ENCODE measurements around the gene ZNF804B.

The ZNF804B gene

GRCh38 chr7:89001306-89001705 is 241.8 kb downstream of the ZNF804B start:
- DNase-seq, result no peak

DNA sequence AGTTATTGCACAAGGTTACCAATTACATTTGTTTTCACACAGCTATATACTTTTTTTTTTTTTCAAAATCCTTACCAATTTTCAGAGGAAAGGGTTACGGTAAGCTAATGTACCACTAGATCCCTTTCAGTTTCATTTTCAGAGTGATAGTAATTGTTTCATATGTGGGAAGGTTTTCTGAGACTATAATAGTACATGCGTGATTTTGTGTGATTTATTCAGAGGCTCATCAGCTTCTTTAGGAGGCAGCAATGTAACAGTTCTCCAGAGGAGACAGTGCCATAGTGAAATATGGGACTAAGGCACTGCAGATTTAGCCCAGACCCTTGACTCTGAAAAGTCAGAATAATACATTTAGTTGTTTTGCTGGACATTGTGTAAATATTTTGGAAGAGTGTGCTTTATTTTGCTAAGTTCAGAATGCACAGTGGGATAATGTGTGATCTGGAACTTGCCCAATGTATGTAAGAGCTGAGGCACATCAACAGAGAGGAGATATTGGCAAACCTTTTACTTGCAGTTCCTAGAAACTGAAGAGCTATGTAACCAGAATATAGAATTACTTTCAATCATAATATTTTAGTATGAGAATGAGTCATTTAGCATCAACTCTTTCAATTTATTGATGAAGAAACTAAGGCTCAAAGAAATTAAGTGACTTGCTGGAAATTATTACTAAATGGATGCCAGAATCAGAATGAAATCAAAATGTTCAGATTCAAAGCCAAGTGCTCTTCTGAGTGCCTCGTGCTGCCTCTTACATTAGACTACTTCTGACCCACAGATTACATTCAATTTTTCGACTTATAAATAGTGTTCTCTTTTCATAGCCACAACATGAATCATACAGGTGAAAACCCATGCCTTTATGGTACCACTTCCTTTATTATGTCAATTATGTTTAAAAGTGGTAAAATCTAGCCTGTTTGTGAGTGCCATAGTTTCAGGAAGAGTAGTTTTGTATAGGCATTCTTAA is 243.8 kb downstream of the ZNF804B start:
- DNase-seq, result no peak

DNA sequence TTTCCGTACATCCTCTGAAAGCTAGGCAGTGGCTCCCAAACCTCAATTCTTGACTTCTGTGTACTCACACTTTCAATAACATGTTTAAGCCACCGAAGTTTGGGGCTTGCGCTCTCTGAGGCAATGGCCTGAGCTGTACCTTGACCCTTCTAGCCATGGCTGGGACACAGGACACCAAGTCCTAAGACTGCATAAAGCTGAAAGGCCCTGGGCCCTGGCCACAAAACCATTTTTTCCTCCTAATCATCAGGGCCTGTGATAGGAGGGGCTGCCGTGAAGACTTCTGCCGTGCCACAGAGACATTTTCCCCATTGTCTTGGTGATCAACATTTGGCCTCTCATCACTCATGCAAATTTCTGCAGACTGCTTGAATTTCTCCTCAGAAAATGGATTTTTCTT is 252.5 kb downstream of the ZNF804B start:
- DNase-seq, result no peak

DNA sequence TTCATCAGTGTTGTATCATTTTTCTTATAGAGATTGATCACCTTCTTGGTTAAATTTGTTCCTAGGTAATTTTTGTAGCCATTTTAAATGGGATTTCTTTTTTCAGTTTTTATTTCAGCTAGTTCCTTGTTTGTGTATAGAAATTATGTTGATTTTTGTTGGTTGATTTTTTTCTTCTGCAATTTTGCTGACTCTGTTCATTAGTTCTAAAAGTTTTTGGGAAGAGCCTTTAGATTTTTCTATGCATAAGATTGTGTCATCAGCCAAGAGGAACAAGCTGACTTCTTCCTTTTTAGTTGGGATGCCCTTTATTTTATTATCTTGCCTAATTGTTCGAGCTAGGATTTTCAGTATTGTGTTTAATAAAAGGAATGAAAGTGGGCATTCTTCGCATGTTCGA is 258.2 kb downstream of the ZNF804B start:
- DNase-seq, result no peak

GRCh38 chr7:89021741-89022140 is 262.2 kb downstream of the ZNF804B start:
- DNase-seq, result no peak

DNA sequence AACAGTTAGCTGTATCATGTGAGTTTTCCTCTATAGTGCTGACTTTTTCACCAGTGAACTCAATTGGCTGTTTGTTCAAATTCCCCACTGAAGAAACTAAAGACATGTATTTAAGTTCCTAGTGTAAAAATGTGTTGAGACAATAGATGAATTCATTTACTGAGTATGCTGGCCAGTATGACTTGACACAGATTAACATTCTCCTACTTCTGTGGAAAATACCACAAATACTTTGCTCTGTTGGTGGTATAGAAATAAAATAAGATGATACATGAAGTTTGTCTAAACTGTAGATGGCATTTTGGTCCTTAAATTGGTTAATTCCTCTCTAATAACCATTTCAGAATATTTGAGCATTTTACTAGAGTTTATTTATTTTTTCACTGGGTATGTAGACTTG is 263.7 kb downstream of the ZNF804B start:
- no peak for DNase-seq

DNA sequence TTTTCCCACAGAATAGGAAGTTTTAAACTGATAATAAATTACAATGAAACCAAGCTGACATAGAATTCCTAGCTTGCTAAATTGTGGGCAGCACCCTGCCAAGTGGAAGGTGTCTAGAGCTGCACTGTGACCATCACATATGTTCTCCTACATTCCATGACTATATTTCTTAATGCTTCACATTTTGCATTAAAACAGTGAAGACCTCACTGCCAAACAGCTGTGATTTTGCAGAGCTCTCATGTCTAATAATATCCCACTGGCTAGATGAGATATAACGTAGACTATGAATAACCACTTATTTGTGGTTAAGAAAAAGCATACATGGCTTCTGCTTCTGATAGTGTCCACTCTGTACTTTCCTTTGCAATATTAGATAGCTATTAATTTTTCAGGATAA is 264.4 kb downstream of the ZNF804B start:
- DNase-seq, result no peak

- DNase-seq, result no peak
These were observed 268.3 kb downstream of the ZNF804B start for GRCh38 chr7:89027781-89028180.

- no peak for DNase-seq
These were observed 268.8 kb downstream of the ZNF804B start for GRCh38 chr7:89028319-89028718.

DNA sequence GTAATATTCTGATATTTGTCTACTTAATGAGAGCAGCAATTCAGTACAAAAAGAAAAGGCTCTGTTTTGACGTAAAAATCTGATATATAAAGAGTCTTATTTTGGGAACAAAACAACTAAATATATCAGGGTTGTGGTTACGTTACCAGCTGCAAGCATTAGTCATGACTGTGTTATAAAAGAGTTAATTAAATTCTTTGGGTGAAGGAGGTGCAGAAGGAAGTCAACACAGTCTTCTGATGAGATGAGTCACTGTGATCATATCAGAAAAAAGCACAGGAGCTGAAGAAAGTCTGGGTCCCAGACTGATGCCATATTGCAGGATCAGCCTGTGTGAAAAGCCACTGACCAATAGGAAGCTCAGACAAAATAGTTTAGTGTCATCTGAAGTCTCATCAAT is 270.4 kb downstream of the ZNF804B start:
- no peak for DNase-seq

DNA sequence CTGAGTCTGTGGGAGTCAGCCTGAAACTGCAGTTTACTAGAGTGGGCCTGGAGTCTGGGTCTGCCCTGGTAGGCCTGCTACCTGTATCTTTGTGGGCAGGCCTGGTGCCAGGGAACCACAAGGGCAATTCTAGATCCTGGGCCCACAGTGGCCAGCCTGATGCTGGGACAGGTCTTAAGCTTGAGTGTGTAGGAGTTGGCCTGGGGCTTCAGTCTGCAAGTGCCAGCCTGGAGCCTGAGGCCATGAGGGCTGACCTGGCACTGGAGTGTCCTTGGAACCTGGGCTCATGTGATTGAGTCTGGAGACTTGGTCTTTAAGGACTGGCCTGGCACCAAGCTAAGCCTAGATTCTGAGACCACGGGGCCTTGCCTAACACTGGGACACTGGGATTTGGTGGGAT is 281.7 kb downstream of the ZNF804B start:
- no peak for DNase-seq

DNA sequence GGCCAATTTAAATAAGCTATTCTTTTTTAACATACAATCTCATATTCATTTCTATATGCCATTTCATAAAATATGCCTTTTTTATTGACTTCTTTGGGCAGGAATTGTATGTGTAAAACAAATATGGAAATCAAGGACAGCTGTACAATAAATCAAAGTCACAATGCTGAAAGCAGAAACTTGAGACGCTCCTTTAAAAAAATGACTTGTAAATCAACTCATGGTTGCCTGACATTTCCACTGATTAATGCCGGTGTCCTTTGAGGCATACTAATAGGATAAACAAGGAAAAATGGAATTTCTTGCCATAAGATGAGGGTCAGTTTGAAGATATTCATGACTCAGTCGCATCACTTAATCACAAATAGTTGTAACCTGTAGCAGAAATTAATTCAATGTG is 283.4 kb downstream of the ZNF804B start:
- DNase-seq, result no peak

- no peak for DNase-seq
These were observed 289.5 kb downstream of the ZNF804B start for GRCh38 chr7:89049043-89049442.

GRCh38 chr7:89053130-89053529 is 293.6 kb downstream of the ZNF804B start:
- no peak for DNase-seq

GRCh38 chr7:89054361-89054760 is 294.9 kb downstream of the ZNF804B start:
- no peak for DNase-seq

GRCh38 chr7:89060234-89060633 is 300.7 kb downstream of the ZNF804B start:
- no peak for DNase-seq

DNA sequence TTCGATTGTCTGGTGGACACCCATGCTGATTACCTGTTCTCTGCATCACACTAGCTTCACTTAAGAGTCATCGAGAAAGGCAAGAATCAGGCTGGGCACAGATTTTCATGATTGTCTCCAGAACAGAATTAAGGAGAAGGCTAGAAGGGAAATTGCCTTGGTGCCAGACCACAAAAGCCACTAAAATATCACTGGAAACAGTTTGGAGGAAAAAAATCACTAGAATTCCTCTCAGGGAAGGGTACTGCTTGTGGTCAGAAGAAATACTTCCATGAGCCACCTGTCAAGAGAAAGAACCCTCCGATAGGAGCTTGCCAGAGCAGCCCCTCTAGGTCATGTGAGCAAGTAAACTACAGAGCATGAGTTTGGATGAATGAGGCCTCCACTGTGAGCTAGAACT is 305.3 kb downstream of the ZNF804B start:
- no peak for DNase-seq

DNA sequence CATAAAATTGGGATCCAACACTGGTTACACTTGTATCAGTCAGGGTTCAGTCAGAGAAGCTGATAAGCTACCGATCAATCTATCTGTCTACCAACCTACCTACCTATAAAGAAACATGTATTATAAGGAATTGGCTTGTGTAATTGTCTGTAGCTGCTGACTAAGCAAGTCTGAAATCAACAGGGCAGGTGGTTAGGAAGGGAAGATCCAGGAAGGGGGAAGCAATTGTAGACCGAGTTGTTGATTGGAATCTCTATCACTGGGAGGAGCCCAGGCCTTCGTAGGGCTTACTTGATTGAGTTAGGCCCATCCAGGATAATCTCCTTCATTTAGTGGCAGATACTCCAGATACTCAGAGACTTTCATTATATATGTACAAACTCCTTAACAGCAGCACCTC is 307.5 kb downstream of the ZNF804B start:
- DNase-seq, result no peak

DNA sequence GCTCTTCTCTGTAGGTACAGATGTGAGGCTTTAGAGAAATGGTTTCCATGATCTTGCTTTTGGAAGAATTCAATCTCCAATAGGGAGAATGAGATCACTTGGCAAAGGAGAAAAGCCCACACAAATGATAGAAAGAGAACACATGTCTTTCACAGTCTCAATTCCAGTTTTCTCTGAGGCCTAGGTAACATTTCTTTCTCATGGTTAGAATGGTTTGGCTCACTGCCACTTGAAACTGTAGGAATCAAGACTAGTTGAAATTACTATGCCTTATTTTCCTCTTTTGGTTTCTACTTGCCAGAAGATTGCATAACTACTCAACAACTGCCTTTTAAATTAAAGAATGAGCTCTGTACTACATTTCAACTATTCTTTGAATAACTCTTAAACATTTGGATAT is 312.6 kb downstream of the ZNF804B start:
- DNase-seq, result no peak

DNA sequence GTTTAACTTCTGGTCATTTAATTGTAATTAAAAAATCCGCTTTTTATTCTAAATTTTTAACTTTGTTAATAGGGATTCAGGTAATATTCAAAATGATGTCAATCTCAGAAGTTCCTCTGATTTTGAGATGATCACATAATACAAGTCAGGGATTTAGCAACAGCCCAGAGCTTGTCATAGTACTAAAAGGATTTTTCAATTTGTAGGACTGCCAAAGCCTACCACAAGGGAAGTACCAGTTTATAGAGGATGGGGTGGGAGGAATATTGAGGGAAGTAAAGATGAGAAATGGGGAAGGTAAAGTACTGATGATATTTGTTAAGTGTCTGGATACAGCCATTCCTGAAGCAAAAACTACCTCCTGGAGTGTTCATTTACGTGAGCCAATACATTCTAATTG is 314.3 kb downstream of the ZNF804B start:
- DNase-seq, result no peak

GRCh38 chr7:89077992-89078391 is 318.5 kb downstream of the ZNF804B start:
- no peak for DNase-seq

- DNase-seq, result no peak
These were observed 326.1 kb downstream of the ZNF804B start for GRCh38 chr7:89085580-89085979.

- no peak for DNase-seq
These were observed 332.1 kb downstream of the ZNF804B start for GRCh38 chr7:89091550-89091949.

GRCh38 chr7:89094269-89094668 is 334.8 kb downstream of the ZNF804B start:
- DNase-seq, result no peak

DNA sequence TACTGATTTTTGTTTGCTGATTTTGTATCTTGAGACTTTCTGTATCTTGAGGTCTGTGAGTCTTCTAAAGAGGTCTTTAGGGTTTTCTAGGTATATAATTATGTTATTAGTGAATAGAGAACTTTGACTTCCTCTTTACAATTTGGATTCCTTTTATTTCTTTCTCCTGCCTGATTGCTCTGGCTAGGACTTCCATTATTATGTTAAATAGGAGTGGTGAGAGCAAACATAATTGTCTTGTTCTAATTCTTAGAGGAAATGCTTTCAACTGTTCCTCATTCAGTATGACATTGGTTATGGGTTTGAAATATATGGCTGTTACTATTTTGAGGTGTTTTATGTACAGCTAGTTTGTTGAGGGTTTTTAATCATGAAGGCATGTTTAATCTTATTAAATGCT is 344.1 kb downstream of the ZNF804B start:
- DNase-seq, result no peak

All from activated CD4-positive, alpha-beta T cell treated with anti-CD3 and anti-CD28 coated beads for 48 hours (primary cell).